ENCODE measurements around the gene CRKL.
"Not testable (repeated sequence)": the region's sequence is repeated elsewhere in the genome, so short reads cannot be mapped to it uniquely, and the experiment has no call there.

The CRKL gene

DNA sequence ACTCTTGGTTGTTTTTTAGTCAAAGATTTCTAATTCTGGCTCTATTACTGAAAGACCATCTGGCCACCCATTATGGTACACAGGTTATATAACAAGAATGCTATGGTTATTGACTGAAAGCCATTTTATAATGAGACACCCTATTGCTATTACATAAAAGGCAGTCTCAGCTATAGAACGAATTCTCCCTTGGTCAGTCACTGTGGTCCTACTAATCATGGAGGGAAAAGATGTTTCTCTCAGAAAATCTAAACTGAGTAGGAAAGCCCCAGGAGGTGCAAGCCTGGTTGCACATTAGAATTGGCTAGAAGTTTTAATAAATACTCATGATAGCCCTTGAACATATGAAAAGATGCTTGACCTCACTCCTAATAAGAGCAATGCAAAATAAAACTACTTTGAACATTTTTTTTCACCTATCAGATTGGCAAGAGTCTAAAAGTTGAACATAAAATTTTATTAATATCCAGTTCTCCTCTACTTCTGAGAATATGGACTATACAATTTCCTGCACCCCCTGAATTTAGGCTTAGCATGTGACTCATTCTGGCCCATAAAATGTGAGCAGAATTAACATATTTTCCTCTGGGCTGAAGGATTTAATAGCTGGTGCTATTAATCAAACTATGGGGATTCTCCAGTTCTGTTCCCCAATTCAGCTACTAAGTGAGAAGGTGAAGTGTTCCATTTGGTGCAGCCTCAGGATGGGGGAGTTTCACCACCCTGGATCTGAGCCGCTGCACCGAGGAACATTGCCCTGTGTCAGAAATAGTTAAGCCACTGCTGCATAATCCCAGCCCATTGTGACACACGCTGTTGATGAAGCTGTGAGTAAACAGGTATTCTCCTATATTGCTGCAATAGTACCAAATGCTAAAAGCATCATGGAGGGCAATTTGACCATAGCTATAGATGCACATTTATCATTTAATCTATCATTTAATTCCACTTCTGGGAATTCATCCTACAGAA, 11.5 kb upstream of the CRKL start:
- no peak for ATAC-seq (ENCODE audit: insufficient read depth, low read depth)
- Histone ChIP-seq H3K27ac (ENCODE audit: low read length) (no peak overlapping the region), H3K4me1 (ENCODE audit: insufficient read depth, low read length) (no peaks in the 10 kb centered on the region), H4K20me1 (ENCODE audit: insufficient read depth, low read length) (no peaks in the 10 kb centered on the region), H3K9me3 (ENCODE audit: insufficient read depth, low read length, severe bottlenecking) (no peaks in the 10 kb centered on the region), H2AFZ (ENCODE audit: low read depth, low read length) (no peak overlapping the region), H3K27me3 (ENCODE audit: insufficient read depth, low read length, poor library complexity) (peaks cover 8% of the 10 kb centered on the region), H3K36me3 (ENCODE audit: insufficient read depth, low read length) (no peaks in the 10 kb centered on the region), H3K4me2 (ENCODE audit: insufficient read depth, low read length) (no peak overlapping the region), H3K9ac (ENCODE audit: low read depth, low read length) (no peak overlapping the region), H3K4me3 (ENCODE audit: low read depth in 1 of 2, low read length in 2 of 2) (no peak overlapping the region), H3K79me2 (ENCODE audit: insufficient read depth, low read length) (no peaks in the 10 kb centered on the region)
- DNase-seq, result no peak
- TF ChIP-seq EZH2 (IDR thresholded peaks at IDR 0.05; ENCODE audit: borderline replicate concordance, low read depth, low read length, severe bottlenecking), result no peak
- TF ChIP-seq, protein P1, sequence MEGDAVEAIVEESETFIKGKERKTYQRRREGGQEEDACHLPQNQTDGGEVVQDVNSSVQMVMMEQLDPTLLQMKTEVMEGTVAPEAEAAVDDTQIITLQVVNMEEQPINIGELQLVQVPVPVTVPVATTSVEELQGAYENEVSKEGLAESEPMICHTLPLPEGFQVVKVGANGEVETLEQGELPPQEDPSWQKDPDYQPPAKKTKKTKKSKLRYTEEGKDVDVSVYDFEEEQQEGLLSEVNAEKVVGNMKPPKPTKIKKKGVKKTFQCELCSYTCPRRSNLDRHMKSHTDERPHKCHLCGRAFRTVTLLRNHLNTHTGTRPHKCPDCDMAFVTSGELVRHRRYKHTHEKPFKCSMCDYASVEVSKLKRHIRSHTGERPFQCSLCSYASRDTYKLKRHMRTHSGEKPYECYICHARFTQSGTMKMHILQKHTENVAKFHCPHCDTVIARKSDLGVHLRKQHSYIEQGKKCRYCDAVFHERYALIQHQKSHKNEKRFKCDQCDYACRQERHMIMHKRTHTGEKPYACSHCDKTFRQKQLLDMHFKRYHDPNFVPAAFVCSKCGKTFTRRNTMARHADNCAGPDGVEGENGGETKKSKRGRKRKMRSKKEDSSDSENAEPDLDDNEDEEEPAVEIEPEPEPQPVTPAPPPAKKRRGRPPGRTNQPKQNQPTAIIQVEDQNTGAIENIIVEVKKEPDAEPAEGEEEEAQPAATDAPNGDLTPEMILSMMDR (IDR thresholded peaks at IDR 0.05; ENCODE audit: borderline replicate concordance, extremely low read depth, low read length, poor library complexity, severe bottlenecking), result no peak

DNA sequence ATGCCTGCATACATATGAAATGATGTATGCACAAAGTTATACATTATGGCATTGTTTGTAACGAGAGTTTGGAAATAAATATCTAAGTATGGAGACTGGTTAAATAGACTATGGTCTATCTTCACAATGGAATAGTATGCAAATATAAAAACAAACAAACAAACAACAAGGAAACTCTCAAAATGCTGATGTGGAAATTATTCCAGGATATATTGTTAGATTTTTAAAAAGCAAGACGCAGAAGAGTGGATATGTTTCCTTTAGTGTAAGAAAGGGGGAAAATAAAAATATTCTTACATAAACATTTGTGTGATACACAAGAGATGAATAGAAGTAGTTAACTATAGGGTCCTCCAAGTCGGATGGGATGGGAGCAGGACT, 10.8 kb upstream of the CRKL start:
- TF ChIP-seq, protein P1 (IDR thresholded peaks at IDR 0.05; ENCODE audit: borderline replicate concordance, extremely low read depth, low read length, poor library complexity, severe bottlenecking), result no peak
- no peak for TF ChIP-seq EZH2 (IDR thresholded peaks at IDR 0.05; ENCODE audit: borderline replicate concordance, low read depth, low read length, severe bottlenecking)
- Histone ChIP-seq H3K27ac (ENCODE audit: low read length) (no peak overlapping the region), H3K4me2 (ENCODE audit: insufficient read depth, low read length) (no peak overlapping the region), H3K9me3 (ENCODE audit: insufficient read depth, low read length, severe bottlenecking) (no peaks in the 10 kb centered on the region), H3K27me3 (ENCODE audit: insufficient read depth, low read length, poor library complexity) (peaks cover 8% of the 10 kb centered on the region), H2AFZ (ENCODE audit: low read depth, low read length) (no peak overlapping the region), H4K20me1 (ENCODE audit: insufficient read depth, low read length) (no peaks in the 10 kb centered on the region), H3K79me2 (ENCODE audit: insufficient read depth, low read length) (no peaks in the 10 kb centered on the region), H3K36me3 (ENCODE audit: insufficient read depth, low read length) (no peaks in the 10 kb centered on the region), H3K4me3 (ENCODE audit: low read depth in 1 of 2, low read length in 2 of 2) (no peak overlapping the region), H3K4me1 (ENCODE audit: insufficient read depth, low read length) (no peaks in the 10 kb centered on the region), H3K9ac (ENCODE audit: low read depth, low read length) (no peak overlapping the region)
- DNase-seq (no peak), ATAC-seq (ENCODE audit: insufficient read depth, low read depth) (no peak)

DNA sequence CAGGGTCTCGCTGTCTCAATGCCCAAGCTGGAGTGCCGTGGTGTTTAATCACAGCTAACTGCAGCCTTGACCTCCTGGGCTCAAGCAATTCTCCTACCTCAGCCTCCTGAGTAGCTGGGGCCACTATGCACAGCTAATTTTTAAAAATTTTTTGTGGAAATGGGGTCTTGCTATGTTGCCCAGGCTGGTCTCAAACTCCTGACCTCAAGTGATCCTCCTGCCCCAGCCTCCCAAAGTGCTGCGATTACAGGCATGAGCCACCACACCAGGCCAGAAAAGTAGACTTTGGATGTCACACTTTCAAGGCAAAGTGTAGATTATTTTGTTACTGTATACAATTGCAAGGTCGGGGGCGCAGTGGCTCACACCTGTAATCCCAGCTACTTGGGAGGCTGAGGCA, 8.5 kb upstream of the CRKL start:
- H4K20me1 ChIP-seq (ENCODE audit: insufficient read depth, low read length); H3K79me2 ChIP-seq (ENCODE audit: insufficient read depth, low read length); H3K27ac ChIP-seq (ENCODE audit: low read length); DNase-seq; H3K4me2 ChIP-seq (ENCODE audit: insufficient read depth, low read length); H3K4me3 ChIP-seq (ENCODE audit: low read depth in 1 of 2, low read length in 2 of 2); H2AFZ ChIP-seq (ENCODE audit: low read depth, low read length); H3K4me1 ChIP-seq (ENCODE audit: insufficient read depth, low read length); H3K9ac ChIP-seq (ENCODE audit: low read depth, low read length); ATAC-seq (ENCODE audit: insufficient read depth, low read depth); H3K9me3 ChIP-seq (ENCODE audit: insufficient read depth, low read length, severe bottlenecking); H3K27me3 ChIP-seq (ENCODE audit: insufficient read depth, low read length, poor library complexity); H3K36me3 ChIP-seq (ENCODE audit: insufficient read depth, low read length): not testable (repeated sequence)

DNA sequence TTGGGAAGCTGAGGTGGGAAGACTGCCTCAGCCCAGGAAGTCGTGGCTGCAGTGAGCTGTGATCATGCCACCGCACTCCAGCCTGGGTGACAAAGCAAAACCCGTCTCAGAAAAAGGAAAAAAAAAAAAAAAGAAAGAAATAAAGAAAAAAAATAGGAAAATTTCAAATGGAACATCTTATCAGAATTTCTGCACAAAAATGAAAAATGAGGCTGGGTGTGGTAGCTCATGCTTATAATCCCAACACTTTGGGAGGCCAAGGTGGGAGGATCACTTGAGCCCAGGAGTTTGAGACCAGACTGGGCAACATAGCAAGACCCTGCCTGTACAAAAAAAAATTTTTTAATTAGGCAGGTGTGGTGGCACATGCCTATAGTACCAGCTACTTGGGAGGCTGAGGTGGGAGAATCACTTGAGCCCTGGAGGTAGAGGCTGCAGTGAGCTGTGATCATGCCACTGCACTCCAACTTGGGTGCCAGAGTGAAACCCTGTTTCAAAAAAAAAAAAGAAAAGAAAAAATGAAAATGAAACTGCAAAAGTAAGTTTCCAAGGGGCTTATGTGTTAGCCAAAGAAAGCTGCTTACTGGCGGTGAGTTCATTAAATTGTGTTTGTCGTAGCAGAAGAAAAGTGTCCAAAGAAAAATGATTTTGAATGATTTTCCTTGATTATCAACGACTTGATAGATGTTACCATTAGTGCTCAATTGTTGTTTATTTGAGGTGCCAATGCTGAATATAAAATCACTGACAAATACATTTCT, 7.5 kb upstream of the CRKL start:
- Histone ChIP-seq H3K4me2 (ENCODE audit: insufficient read depth, low read length) (no peak overlapping the region), H3K4me1 (ENCODE audit: insufficient read depth, low read length) (no peaks in the 10 kb centered on the region), H3K27ac (ENCODE audit: low read length) (no peak overlapping the region), H2AFZ (ENCODE audit: low read depth, low read length) (no peak overlapping the region), H3K9ac (ENCODE audit: low read depth, low read length) (no peak overlapping the region), H4K20me1 (ENCODE audit: insufficient read depth, low read length) (no peaks in the 10 kb centered on the region), H3K27me3 (ENCODE audit: insufficient read depth, low read length, poor library complexity) (peaks cover 8% of the 10 kb centered on the region), H3K9me3 (ENCODE audit: insufficient read depth, low read length, severe bottlenecking) (no peaks in the 10 kb centered on the region), H3K36me3 (ENCODE audit: insufficient read depth, low read length) (no peaks in the 10 kb centered on the region), H3K79me2 (ENCODE audit: insufficient read depth, low read length) (no peaks in the 10 kb centered on the region), H3K4me3 (ENCODE audit: low read depth in 1 of 2, low read length in 2 of 2) (no peak overlapping the region)
- DNase-seq (no peak), ATAC-seq (ENCODE audit: insufficient read depth, low read depth) (no peak)
- TF ChIP-seq, protein P1 (IDR thresholded peaks at IDR 0.05; ENCODE audit: borderline replicate concordance, extremely low read depth, low read length, poor library complexity, severe bottlenecking), result no peak

Data from DND-41 (cell line).